B cell (primary cell): ENCODE results near the gene CCR1. TPM values are rescaled to one million over a fixed set of nuclear protein-coding genes. Genes with fewer than 3 reads are reported as not detected.

Source experiments
- ATAC-seq: fragments of 200-7000 bp; cut with Tn5 transposase; one replicate; pipeline ENCODE4 v1.10.0; 2021; ENCODE audit warnings: low read depth, mild to moderate bottlenecking, moderate number of reproducible peaks, moderate library complexity
- CTCF ChIA-PET: fragments of 350-600 bp; sonication (Branson Sonifier 250); formaldehyde crosslinking; loops from one replicate; lab custom pipeline; 2021; ENCODE audit warnings: antibody characterized with exemption, inconsistent platforms; lab: Charles Lee
- POLR2A ChIA-PET: fragments of 350-600 bp; sonication (Branson Sonifier 250); formaldehyde crosslinking; loops from one replicate; lab custom pipeline; 2021; ENCODE audit warnings: antibody characterized with exemption; lab: Charles Lee
- DNase-seq: peaks from one replicate; pipeline ENCODE4 v3.0.0; 2013
- H2AFZ ChIP-seq: 2 replicates; pipeline ENCODE4 v1.6.1; 2012; ENCODE audit warnings: mild to moderate bottlenecking, low read depth, low read length; ENCODE audit not compliant: insufficient read depth, poor library complexity, severe bottlenecking
- H3K27ac ChIP-seq, 2 donors: 1 replicate in 1 of 2; 2 replicates in 1 of 2; pipeline ENCODE4 v1.5.1; 2012 to 2013; ENCODE audit warnings: low read length in 2 of 2, mild to moderate bottlenecking in 2 of 2, moderate library complexity in 1 of 2
- H3K27me3 ChIP-seq, 4 experiments: fragments of 200-600 bp in 1 of 4; sonication (generic) in 1 of 4; replicated peaks in 1 of 4; 1 replicate in 2 of 4; 2 replicates in 2 of 4; pipeline versions ENCODE4 v1.6.1 to v1.7.0; 2013 to 2016; ENCODE audit warnings: low read length in 3 of 4, mild to moderate bottlenecking in 2 of 4, mixed read lengths in 1 of 4, moderate library complexity in 1 of 4; ENCODE audit not compliant: insufficient read depth in 4 of 4, control insufficient read depth in 3 of 4; ENCODE audit errors: control extremely low read depth in 1 of 4
- H3K36me3 ChIP-seq, 2 experiments: replicated peaks in 1 of 2; 1 replicate in 1 of 2; 2 replicates in 1 of 2; pipeline versions ENCODE4 v1.6.1 to v1.7.1; 2013; ENCODE audit warnings: low read length in 1 of 2; ENCODE audit not compliant: insufficient read depth in 2 of 2, control insufficient read depth in 1 of 2; ENCODE audit errors: control extremely low read depth in 1 of 2, extremely low read depth in 1 of 2
- H3K4me1 ChIP-seq, 2 donors: fragments of 200-600 bp in 1 of 2; sonication (generic) in 1 of 2; 1 replicate in 1 of 2; 2 replicates in 1 of 2; pipeline versions ENCODE4 v1.5.1 to v1.6.1; 2013 to 2017; ENCODE audit warnings: low read length in 2 of 2; ENCODE audit not compliant: control insufficient read depth in 2 of 2, insufficient read depth in 2 of 2
- H3K4me2 ChIP-seq: replicated peaks from 2 replicates; pipeline ENCODE3; 2012; ENCODE audit warnings: mild to moderate bottlenecking, low read depth, low read length; ENCODE audit not compliant: poor library complexity, severe bottlenecking
- H3K4me3 ChIP-seq, 5 experiments: fragments of 200-600 bp in 1 of 5; sonication (generic) in 1 of 5; 1 replicate in 3 of 5; 2 replicates in 2 of 5; pipeline versions ENCODE4 v1.5.1 to v1.7.0; 2011 to 2016; ENCODE audit warnings: low read length in 4 of 5, mild to moderate bottlenecking in 4 of 5, low read depth in 2 of 5, control low read depth in 1 of 5, moderate library complexity in 1 of 5; ENCODE audit not compliant: insufficient read depth in 1 of 5; ENCODE audit errors: control extremely low read depth in 1 of 5, extremely low read depth in 1 of 5
- H3K79me2 ChIP-seq: fragments of 200-600 bp; sonication (generic); one replicate; pipeline ENCODE4 v1.6.0; 2016; ENCODE audit warnings: low read length; ENCODE audit not compliant: control insufficient read depth, insufficient read depth
- H3K9ac ChIP-seq: fragments of 200-600 bp; sonication (generic); 2 replicates; pipeline ENCODE4 v1.6.1; 2017; ENCODE audit warnings: mild to moderate bottlenecking, low read length, moderate library complexity
- H3K9me3 ChIP-seq, 3 donors: one replicate each; pipeline versions ENCODE4 v1.6.1 to v1.7.1; 2013; ENCODE audit warnings: low read length in 2 of 3; ENCODE audit not compliant: control insufficient read depth in 2 of 3, insufficient read depth in 1 of 3; ENCODE audit errors: control extremely low read depth in 1 of 3
- H4K20me1 ChIP-seq: 2 replicates; pipeline ENCODE4 v1.6.0; 2012; ENCODE audit warnings: mild to moderate bottlenecking, low read length; ENCODE audit not compliant: insufficient read depth, control insufficient read depth, poor library complexity, severe bottlenecking
- H3K27ac Mint-ChIP-seq: one replicate; pipeline ENCODE4 v1.8.0; 2021; ENCODE audit warnings: mixed read lengths
- H3K27me3 Mint-ChIP-seq: one replicate; pipeline ENCODE4 v1.8.0; 2021; ENCODE audit warnings: mixed read lengths
- H3K4me1 Mint-ChIP-seq: one replicate; pipeline ENCODE4 v1.8.0; 2021; ENCODE audit warnings: mixed read lengths
- H3K4me3 Mint-ChIP-seq: one replicate; pipeline ENCODE4 v1.8.0; 2021; ENCODE audit warnings: mixed read lengths
- H3K9me3 Mint-ChIP-seq: one replicate; pipeline ENCODE4 v1.8.0; 2022; ENCODE audit warnings: mixed read lengths; ENCODE audit not compliant: insufficient read depth
- CTCF ChIP-seq: fragments of 200-600 bp; IDR thresholded peaks from one replicate; pipeline ENCODE4 v1.8.0; 2022; ENCODE audit warnings: antibody characterized with exemption, mild to moderate bottlenecking
- EZH2 ChIP-seq: IDR thresholded peaks from 2 replicates; pipeline ENCODE4 v1.6.1; 2012; ENCODE audit warnings: borderline replicate concordance, low read depth, mild to moderate bottlenecking, moderate library complexity, low read length; ENCODE audit not compliant: insufficient read depth, poor library complexity, severe bottlenecking
- WGBS: methylation state at CpG from one replicate; pipeline ENCODE4 v1.1.5; 2013; ENCODE audit warnings: missing lambda C conversion rate; ENCODE audit not compliant: insufficient coverage; 5-methylcytosine and 5-hydroxymethylcytosine counted together
- intact Hi-C: fragments of 100-400 bp; cut with micrococcal nuclease; formaldehyde crosslinking; loops from one replicate; pipeline ENCODE4 v1.10.0; 2022
- polyA plus RNA-seq: library from polyadenylated mRNA; depleted of rRNA; stranded (reverse); fragments of >200 nt; gene quantifications from 2 replicates; pipeline ENCODE4 v1.2.3, GENCODE V29; 2012
- total RNA-seq, 2 donors: library from RNA; stranded (reverse); fragments of 120-200 nt in 1 of 2; gene quantifications; 1 replicate in 1 of 2; 2 replicates in 1 of 2; pipeline versions ENCODE4 v1.2.3 to v1.2.4, GENCODE V29; 2013 to 2022

Gene CCR1
- total and polyA plus RNA-seq, 2 donors (not counting 1 experiment from before 2014, with no cell fraction given) = 0.54 to 0.79 TPM

GRCh38 chr3:46209746-46210470 is 1.8 kb upstream of the CCR1 start:
- intact Hi-C loops = loop anchor here (2.0 to 5.0 kb wide), 4 partner anchors 23 to 273 kb away; no protein-coding TSS in a partner anchor

More at GRCh38 chr3:46209746-46210470, 1.8 kb upstream of the CCR1 start:
- Histone ChIP-seq H2AFZ (no peak overlapping the region), H3K9me3 (no peaks in the 10 kb centered on the region), H3K4me1 (peaks cover 36 to 42% of the 10 kb centered on the region in 2 donors), H4K20me1 (no peaks in the 10 kb centered on the region), H3K9ac (no peak overlapping the region), H3K36me3 (no peaks in the 10 kb centered on the region), H3K4me2 (no peak overlapping the region), H3K79me2 (no peaks in the 10 kb centered on the region), H3K27me3 (peaks cover 0 to 5% (median 2%) of the 10 kb centered on the region in 4 experiments), H3K4me3 (no peak overlapping the region), H3K27ac (no peak overlapping the region)
- CTCF ChIA-PET = interaction anchor here (1.6 to 6.5 kb wide), 8 partner anchors 25 to 270 kb away, joined by 4 to 67 read pairs (median 28); partner anchors contain the start of genes CCR3 and CCR5
- H3K9me3 Mint-ChIP-seq = no peaks in the 10 kb centered on the region
- no peak overlapping the region for H3K27ac Mint-ChIP-seq
- DNase-seq (no peak), ATAC-seq (no peak)
- H3K4me3 Mint-ChIP-seq = no peak overlapping the region
- TF ChIP-seq EZH2 (no peak), CTCF (no peak)
- H3K4me1 Mint-ChIP-seq = peaks cover 41% of the 10 kb centered on the region
- 54% methylated on average over 2 of the region's 3 CpGs for WGBS
- POLR2A ChIA-PET = no interaction called here
- no peaks in the 10 kb centered on the region for H3K27me3 Mint-ChIP-seq
